ENCODE results near the gene STARD7.
A peak's percentile ranks its signal among the peaks of the same experiment; 100 is the strongest.
"Not testable (repeated sequence)": the region's sequence is repeated elsewhere in the genome, so short reads cannot be mapped to it uniquely, and the experiment has no call there.

STARD7 gene

GRCh38 chr2:96239745-96240264 is 31.2 kb upstream of the STARD7 start:
- intact Hi-C loops (cut with DNase I): no loop called here
- no peak for DNase-seq

- intact Hi-C loops (cut with DNase I): no loop called here
- no peak for DNase-seq
Measured at GRCh38 chr2:96239091-96239490, 30.5 kb upstream of the STARD7 start.

GRCh38 chr2:96238266-96238665 is 29.6 kb upstream of the STARD7 start:
- DNase-seq: no peak
- intact Hi-C loops (cut with DNase I): no loop called here

GRCh38 chr2:96236882-96237281 is 28.3 kb upstream of the STARD7 start:
- DNase-seq: no peak
- intact Hi-C loops (cut with DNase I): no loop called here

GRCh38 chr2:96233880-96234316 is 25.3 kb upstream of the STARD7 start:
- intact Hi-C loops (cut with DNase I): no loop called here
- no peak for DNase-seq

- no peak for DNase-seq
- intact Hi-C loops (cut with DNase I): no loop called here
Measured at GRCh38 chr2:96233436-96233835, 24.8 kb upstream of the STARD7 start.

GRCh38 chr2:96231316-96231715 is 22.7 kb upstream of the STARD7 start:
- intact Hi-C loops (cut with DNase I): no loop called here
- DNase-seq: no peak

- peak in 2 of 42 donors; percentile 7 to 19 for DNase-seq
- intact Hi-C loops (cut with DNase I): no loop called here
Measured at GRCh38 chr2:96225016-96225533, 16.4 kb upstream of the STARD7 start.

GRCh38 chr2:96221106-96221505 is 12.5 kb upstream of the STARD7 start:
- DNase-seq; intact Hi-C loops (cut with DNase I): not testable (repeated sequence)

- DNase-seq; intact Hi-C loops (cut with DNase I): not testable (repeated sequence)
Measured at GRCh38 chr2:96219959-96220358, 11.3 kb upstream of the STARD7 start.

GRCh38 chr2:96218508-96219131 is 10.0 kb upstream of the STARD7 start:
- intact Hi-C loops (cut with DNase I): no loop called here
- DNase-seq: peak in 1 of 42 donors; percentile 3

GRCh38 chr2:96214554-96214953 is 5.9 kb upstream of the STARD7 start:
- DNase-seq: peak in 1 of 42 donors; percentile 7
- intact Hi-C loops (cut with DNase I): no loop called here

- intact Hi-C loops (cut with DNase I): no loop called here
- DNase-seq: no peak
Measured at GRCh38 chr2:96213379-96213778, 4.8 kb upstream of the STARD7 start.

- intact Hi-C loops (cut with DNase I): no loop called here
- no peak for DNase-seq
Measured at GRCh38 chr2:96212339-96212738, 3.7 kb upstream of the STARD7 start.

GRCh38 chr2:96209729-96210085 is 1.1 kb upstream of the STARD7 start:
- no peak for DNase-seq
- intact Hi-C loops (cut with DNase I): loop anchor here (5.0 kb wide), 1 partner anchor 53 kb away; no protein-coding TSS in a partner anchor

- peak in 1 of 42 donors; percentile 31 for DNase-seq
- intact Hi-C loops (cut with DNase I): loop anchor here (5.0 kb wide), 1 partner anchor 53 kb away; no protein-coding TSS in a partner anchor
Measured at GRCh38 chr2:96209011-96209728, 543 bp upstream of the STARD7 start.

GRCh38 chr2:96207774-96208142 is 869 bp downstream of the STARD7 start:
- peak in 1 of 42 donors; percentile 12 for DNase-seq
- intact Hi-C loops (cut with DNase I): loop anchor here (5.0 kb wide), 1 partner anchor 55 kb away; no protein-coding TSS in a partner anchor

GRCh38 chr2:96207073-96207773 is 1.4 kb downstream of the STARD7 start:
- DNase-seq: peak in 2 of 42 donors; percentile 6 to 19
- intact Hi-C loops (cut with DNase I): loop anchor here (5.0 kb wide), 1 partner anchor 55 kb away; no protein-coding TSS in a partner anchor

GRCh38 chr2:96205888-96206287 is 2.7 kb downstream of the STARD7 start:
- peak in 1 of 42 donors; percentile 31 for DNase-seq
- intact Hi-C loops (cut with DNase I): loop anchor here (5.0 kb wide), 1 partner anchor 56 kb away; no protein-coding TSS in a partner anchor

All from head of caudate nucleus (tissue), 42 donors.